Measurements from ENCODE around the gene GNPTG.

GNPTG gene

DNA sequence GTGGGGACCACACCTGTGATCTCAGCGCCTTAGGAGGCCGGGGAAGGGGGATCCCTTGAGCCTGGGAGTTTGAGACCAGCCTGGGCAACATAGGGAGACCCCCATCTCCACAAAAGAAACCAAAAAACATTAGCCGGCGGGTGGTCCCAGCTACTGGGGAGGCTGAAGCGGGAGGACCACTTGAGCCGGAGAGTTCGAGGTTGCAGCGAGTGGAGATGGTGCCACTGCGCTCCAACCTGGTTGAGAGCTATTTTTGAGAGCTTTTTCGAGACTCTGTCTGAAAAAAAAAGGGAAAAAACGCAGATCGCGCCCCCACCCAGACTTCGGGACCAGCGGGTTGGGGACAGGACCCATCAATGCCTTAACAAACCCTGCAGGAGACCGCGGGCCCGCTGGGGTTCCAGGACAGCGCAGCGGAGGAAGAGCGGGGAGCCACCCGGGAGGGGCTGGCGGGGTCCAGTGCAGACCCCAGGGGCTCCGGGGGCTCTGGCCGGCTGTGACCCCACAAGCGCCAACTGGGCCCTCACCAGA, 19.0 kb upstream of the GNPTG start:
- no peak for DNase-seq (ENCODE audit: low spot score)
- TF ChIP-seq, protein P1, sequence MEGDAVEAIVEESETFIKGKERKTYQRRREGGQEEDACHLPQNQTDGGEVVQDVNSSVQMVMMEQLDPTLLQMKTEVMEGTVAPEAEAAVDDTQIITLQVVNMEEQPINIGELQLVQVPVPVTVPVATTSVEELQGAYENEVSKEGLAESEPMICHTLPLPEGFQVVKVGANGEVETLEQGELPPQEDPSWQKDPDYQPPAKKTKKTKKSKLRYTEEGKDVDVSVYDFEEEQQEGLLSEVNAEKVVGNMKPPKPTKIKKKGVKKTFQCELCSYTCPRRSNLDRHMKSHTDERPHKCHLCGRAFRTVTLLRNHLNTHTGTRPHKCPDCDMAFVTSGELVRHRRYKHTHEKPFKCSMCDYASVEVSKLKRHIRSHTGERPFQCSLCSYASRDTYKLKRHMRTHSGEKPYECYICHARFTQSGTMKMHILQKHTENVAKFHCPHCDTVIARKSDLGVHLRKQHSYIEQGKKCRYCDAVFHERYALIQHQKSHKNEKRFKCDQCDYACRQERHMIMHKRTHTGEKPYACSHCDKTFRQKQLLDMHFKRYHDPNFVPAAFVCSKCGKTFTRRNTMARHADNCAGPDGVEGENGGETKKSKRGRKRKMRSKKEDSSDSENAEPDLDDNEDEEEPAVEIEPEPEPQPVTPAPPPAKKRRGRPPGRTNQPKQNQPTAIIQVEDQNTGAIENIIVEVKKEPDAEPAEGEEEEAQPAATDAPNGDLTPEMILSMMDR (IDR thresholded peaks at IDR 0.05; ENCODE audit: extremely low read depth, missing control alignments) = no peak

DNA sequence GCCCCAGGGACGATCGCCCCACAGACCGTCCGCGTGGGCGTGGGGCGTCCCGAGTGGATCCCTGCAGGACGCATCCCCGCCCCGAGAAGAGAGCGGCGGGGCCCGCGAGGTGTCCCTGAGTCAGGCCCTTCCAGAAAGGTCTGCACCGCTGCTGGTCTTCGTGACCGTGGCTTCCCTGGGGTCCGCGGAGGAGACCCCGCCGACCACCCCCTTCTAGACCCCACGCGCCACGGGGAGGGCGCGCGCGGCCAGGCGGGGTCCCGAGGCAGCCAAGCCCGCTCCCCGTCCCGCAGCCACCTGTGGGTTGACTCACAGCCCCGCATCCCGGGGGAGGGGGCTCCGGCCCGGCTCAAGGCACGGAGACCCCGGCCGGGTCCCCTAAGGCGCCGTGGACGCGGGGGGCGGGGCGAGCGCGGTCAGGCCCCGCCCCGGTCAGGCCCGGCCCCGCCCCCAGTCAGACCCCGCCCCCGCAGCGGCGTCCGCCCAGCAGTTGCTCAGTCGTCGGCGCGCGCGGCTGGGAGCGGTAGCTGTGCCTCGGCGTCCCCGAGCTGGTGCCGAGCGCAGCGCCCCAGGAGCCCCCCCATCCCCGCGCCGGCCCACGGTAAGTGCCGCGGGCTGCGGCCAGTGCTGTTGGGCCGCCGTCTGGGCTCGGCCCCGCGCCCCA, 18.4 kb upstream of the GNPTG start, which contains the start of gene BAIAP3:
Gene BAIAP3 (plus strand): TSS at position 497 of the 664 bp plus-strand sequence. CDS start 4,905 bp downstream, outside the sequence.
- TF ChIP-seq, protein P1 (IDR thresholded peaks at IDR 0.05; ENCODE audit: extremely low read depth, missing control alignments) = no peak
- DNase-seq (ENCODE audit: low spot score) = peak; percentile 89

DNA sequence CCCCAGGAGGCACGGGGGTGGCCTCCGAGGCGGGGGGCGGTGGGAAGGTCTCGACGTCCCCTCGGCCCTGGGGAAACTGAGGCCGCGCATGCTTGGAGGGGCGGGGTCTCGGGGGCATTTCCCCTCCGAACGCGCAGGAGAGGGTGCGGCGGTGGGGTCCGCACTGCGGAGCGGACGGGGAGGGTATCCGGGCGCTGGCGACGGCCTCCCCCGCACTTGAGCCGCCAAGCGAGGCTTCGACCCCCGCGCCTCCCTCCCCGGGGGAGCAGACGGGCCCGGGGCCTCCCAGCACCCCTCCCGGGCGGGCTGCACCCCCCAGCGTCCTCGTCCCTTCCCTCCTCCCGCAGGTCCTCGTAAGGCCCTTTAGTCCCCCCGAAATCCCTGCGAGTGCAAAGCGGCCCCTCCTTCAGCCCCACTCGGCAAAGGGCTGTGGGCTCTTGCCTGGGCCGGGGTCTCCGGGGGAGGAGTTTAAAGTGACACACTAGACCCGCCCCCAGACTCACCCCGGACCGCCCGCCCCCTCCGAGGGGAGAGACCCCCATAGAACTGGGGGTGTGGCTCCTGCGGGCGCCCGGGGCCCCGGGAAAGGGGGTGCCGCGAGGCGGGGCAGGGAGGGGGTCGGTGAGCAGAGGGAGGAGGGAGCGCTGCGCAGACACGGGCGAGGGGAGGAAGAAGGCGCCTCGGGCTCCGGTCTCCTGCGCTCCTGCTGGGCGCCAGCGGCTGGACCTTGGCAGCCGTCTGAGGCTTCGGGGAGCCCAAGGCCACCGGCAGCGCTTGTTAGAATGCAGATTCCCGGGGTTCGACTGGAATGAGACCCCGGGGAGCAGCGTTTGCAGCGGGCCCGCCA, 17.7 kb upstream of the GNPTG start:
- TF ChIP-seq, protein P1 (IDR thresholded peaks at IDR 0.05; ENCODE audit: extremely low read depth, missing control alignments) = no peak

GRCh38 chr16:1334739-1335138, 17.0 kb upstream of the GNPTG start:
- TF ChIP-seq, protein P1 (IDR thresholded peaks at IDR 0.05; ENCODE audit: extremely low read depth, missing control alignments) = no peak
- DNase-seq (ENCODE audit: low spot score) = no peak

More for the DNA sequence above, 17.7 kb upstream of the GNPTG start:
- DNase-seq (ENCODE audit: low spot score) = no peak

- no peak for DNase-seq (ENCODE audit: low spot score)
- TF ChIP-seq, protein P1 (IDR thresholded peaks at IDR 0.05; ENCODE audit: extremely low read depth, missing control alignments) = no peak
These were observed 16.3 kb upstream of the GNPTG start for GRCh38 chr16:1335211-1335971.

- no peak for DNase-seq (ENCODE audit: low spot score)
- TF ChIP-seq, protein P1 (IDR thresholded peaks at IDR 0.05; ENCODE audit: extremely low read depth, missing control alignments) = no peak
These were observed 15.7 kb upstream of the GNPTG start for GRCh38 chr16:1335996-1336395.
